Measurements from ENCODE around the gene TFF2.
A peak's percentile ranks its signal among the peaks of the same experiment; 100 is the strongest.

Gene TFF2

DNA sequence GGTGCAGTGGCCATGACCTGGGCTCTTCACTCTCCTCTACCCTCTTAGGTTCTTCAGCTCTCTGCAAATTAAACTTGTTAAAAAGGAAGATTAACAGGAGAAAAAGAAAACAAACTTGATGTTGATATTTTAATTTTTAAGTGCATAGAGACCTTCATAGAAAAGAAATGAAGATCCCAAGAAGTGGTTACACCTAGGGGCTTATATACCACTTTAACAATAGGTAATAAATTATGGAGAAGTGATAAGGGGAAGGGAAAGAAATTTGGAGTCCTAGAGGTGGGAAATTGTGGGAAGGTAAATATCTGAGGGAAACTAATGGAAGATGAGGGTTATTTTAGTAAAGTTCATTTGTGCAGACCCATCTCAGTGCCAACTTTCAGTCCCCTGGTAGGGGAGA, 19.1 kb downstream of the TFF2 start:
- Mint-ChIP-seq H3K4me1 (no peaks in the 10 kb centered on the region), H3K9me3 (peaks cover 14% of the 10 kb centered on the region), H3K27me3 (no peaks in the 10 kb centered on the region), H3K4me3 (no peak overlapping the region), H3K36me3 (peaks cover 7% of the 10 kb centered on the region), H3K27ac (no peak overlapping the region)

- H3K27ac Mint-ChIP-seq: no peak overlapping the region
- peaks cover 7% of the 10 kb centered on the region for H3K36me3 Mint-ChIP-seq
- H3K9me3 Mint-ChIP-seq: peaks cover 14% of the 10 kb centered on the region
- H3K4me3 Mint-ChIP-seq: no peak overlapping the region
- no peaks in the 10 kb centered on the region for H3K4me1 Mint-ChIP-seq
- H3K27me3 Mint-ChIP-seq: no peaks in the 10 kb centered on the region
Observed at GRCh38 chr21:42330380-42331371, 20.1 kb downstream of the TFF2 start.

DNA sequence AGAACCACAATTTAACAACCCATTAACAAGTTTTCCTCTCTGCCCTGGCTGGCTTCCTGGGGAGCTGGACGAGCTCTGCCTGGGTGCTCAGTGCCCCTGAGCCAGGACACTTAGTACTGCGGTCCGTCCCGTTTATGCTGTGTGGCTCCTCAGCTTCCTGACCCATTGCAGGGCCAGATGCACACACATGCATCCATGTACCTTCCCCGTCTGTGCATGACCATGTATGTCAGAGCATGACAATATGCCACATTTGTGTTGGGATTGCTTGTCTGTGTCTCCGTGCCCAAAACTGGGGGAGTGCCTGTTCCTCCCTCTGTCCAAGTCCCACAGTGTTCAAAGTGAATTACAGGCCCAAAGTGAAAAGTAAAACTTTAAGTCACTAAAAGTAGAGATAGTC, 25.9 kb downstream of the TFF2 start:
- Mint-ChIP-seq H3K4me1 (no peaks in the 10 kb centered on the region), H3K36me3 (no peaks in the 10 kb centered on the region), H3K4me3 (no peak overlapping the region), H3K9me3 (no peaks in the 10 kb centered on the region), H3K27ac (no peak overlapping the region), H3K27me3 (peaks cover 4% of the 10 kb centered on the region)

GRCh38 chr21:42321845-42322244, 28.9 kb downstream of the TFF2 start:
- H3K4me3 Mint-ChIP-seq: no peak overlapping the region
- no peak overlapping the region for H3K27ac Mint-ChIP-seq
- peaks cover 3% of the 10 kb centered on the region for H3K4me1 Mint-ChIP-seq
- peaks cover 4% of the 10 kb centered on the region for H3K27me3 Mint-ChIP-seq
- H3K36me3 Mint-ChIP-seq: no peaks in the 10 kb centered on the region
- H3K9me3 Mint-ChIP-seq: no peaks in the 10 kb centered on the region

- Mint-ChIP-seq H3K4me3 (no peak overlapping the region), H3K27me3 (peaks cover 4% of the 10 kb centered on the region), H3K36me3 (no peaks in the 10 kb centered on the region), H3K27ac (no peak overlapping the region), H3K9me3 (no peaks in the 10 kb centered on the region), H3K4me1 (peaks cover 3% of the 10 kb centered on the region)
Observed at GRCh38 chr21:42321231-42321630, 29.6 kb downstream of the TFF2 start.

GRCh38 chr21:42320791-42321190, 30.0 kb downstream of the TFF2 start:
- Mint-ChIP-seq H3K27ac (no peak overlapping the region), H3K36me3 (no peaks in the 10 kb centered on the region), H3K27me3 (peaks cover 4% of the 10 kb centered on the region), H3K9me3 (no peaks in the 10 kb centered on the region), H3K4me1 (peaks cover 3% of the 10 kb centered on the region), H3K4me3 (no peak overlapping the region)

DNA sequence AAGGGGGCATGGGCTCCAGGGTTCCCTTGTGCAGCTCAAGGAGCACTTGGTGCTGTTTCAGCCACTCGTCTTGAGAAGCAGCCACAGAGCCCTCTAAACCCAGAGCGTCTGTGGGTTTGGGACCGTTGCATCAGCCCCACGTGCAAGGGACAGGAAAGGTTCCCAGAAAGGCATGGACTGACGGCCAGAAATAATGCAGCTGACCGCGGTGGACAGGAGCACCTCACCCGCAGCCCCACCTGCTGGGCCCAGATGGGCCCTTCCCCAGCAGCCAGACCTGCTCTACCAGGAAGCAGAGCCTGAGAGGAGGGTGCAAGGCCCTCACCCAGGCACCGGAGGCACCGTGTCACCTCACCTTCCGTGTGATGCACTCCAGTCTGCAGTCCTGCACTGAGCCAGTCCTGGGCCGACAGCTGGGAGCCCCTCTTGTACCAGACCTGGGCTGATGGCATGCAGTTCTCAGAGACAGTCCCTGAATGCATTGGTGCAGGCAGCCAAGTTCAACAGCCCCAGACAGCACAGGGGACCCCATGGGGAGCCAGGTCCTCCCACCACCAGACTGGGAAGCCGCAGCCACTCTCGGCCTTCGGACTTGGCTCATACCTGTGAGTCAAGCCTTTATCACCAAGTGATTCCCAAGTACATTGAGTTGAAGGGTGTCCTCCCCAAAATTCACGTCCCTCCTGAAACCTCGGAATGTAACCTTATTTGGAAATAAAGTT, 30.8 kb downstream of the TFF2 start:
- H3K27me3 Mint-ChIP-seq: peaks cover 3% of the 10 kb centered on the region
- H3K9me3 Mint-ChIP-seq: no peaks in the 10 kb centered on the region
- H3K4me3 Mint-ChIP-seq: no peak overlapping the region
- peaks cover 3% of the 10 kb centered on the region for H3K4me1 Mint-ChIP-seq
- no peaks in the 10 kb centered on the region for H3K36me3 Mint-ChIP-seq
- H3K27ac Mint-ChIP-seq: no peak overlapping the region

GRCh38 chr21:42319376-42319775, 31.4 kb downstream of the TFF2 start:
- peaks cover 3% of the 10 kb centered on the region for H3K4me1 Mint-ChIP-seq

GRCh38 chr21:42317826-42318746, 32.7 kb downstream of the TFF2 start:
- H3K9me3 Mint-ChIP-seq: no peaks in the 10 kb centered on the region
- peaks cover 3% of the 10 kb centered on the region for H3K4me1 Mint-ChIP-seq
- H3K27ac Mint-ChIP-seq: no peak overlapping the region

More at GRCh38 chr21:42319376-42319775, 31.4 kb downstream of the TFF2 start:
- Mint-ChIP-seq H3K27me3 (peaks cover 3% of the 10 kb centered on the region), H3K4me3 (no peak overlapping the region), H3K36me3 (no peaks in the 10 kb centered on the region), H3K9me3 (no peaks in the 10 kb centered on the region), H3K27ac (no peak overlapping the region)

DNA sequence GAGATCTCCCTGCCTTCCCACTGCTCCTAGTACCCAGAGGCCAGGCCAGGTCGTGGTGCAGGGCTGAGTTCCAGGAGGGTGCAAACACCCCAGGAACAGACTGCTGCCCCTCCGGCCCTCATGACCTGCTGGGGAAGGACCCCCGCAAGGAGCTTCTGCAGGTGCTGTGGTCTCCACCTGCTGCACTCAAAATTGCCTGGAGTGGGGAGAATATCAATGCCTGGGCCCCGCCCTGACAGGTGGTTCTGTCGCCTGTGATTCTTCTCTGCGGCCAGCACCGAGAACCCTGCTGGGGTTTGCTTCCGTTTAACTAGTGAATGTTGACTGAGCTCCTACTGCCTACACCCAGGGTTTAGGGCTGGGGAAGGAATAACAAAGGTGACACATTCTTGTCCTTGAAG, 33.5 kb downstream of the TFF2 start:
- no peak overlapping the region for H3K4me3 Mint-ChIP-seq

More at GRCh38 chr21:42317826-42318746, 32.7 kb downstream of the TFF2 start:
- H3K27me3 Mint-ChIP-seq: no peaks in the 10 kb centered on the region
- no peak overlapping the region for H3K4me3 Mint-ChIP-seq
- no peaks in the 10 kb centered on the region for H3K36me3 Mint-ChIP-seq

GRCh38 chr21:42316891-42317290, 33.9 kb downstream of the TFF2 start:
- H3K36me3 Mint-ChIP-seq: no peaks in the 10 kb centered on the region
- peak overlapping the region; percentile 72 for H3K27ac Mint-ChIP-seq

More for the DNA sequence above, 33.5 kb downstream of the TFF2 start:
- no peaks in the 10 kb centered on the region for H3K27me3 Mint-ChIP-seq
- H3K4me1 Mint-ChIP-seq: peaks cover 3% of the 10 kb centered on the region
- H3K9me3 Mint-ChIP-seq: no peaks in the 10 kb centered on the region
- H3K27ac Mint-ChIP-seq: no peak overlapping the region
- no peaks in the 10 kb centered on the region for H3K36me3 Mint-ChIP-seq

GRCh38 chr21:42315296-42315891, 35.4 kb downstream of the TFF2 start, which contains the start of gene TFF3:
Gene TFF3, minus strand, starts transcription at chr21:42315409. Its CDS starts 35 bp downstream, at chr21:42315374.
- Mint-ChIP-seq H3K27ac (peak within 1 kb of the TSS; percentile 13), H3K27me3 (no peaks in the 10 kb centered on the region)

More at GRCh38 chr21:42316891-42317290, 33.9 kb downstream of the TFF2 start:
- H3K4me3 Mint-ChIP-seq: no peak overlapping the region
- no peaks in the 10 kb centered on the region for H3K27me3 Mint-ChIP-seq
- H3K9me3 Mint-ChIP-seq: no peaks in the 10 kb centered on the region
- H3K4me1 Mint-ChIP-seq: peaks cover 3% of the 10 kb centered on the region

GRCh38 chr21:42314616-42315295, 36.0 kb downstream of the TFF2 start:
- H3K27ac Mint-ChIP-seq: no peak overlapping the region
- no peaks in the 10 kb centered on the region for H3K9me3 Mint-ChIP-seq
- H3K27me3 Mint-ChIP-seq: no peaks in the 10 kb centered on the region
- no peaks in the 10 kb centered on the region for H3K36me3 Mint-ChIP-seq
- no peak overlapping the region for H3K4me3 Mint-ChIP-seq
- H3K4me1 Mint-ChIP-seq: peaks cover 4% of the 10 kb centered on the region

More at GRCh38 chr21:42315296-42315891, 35.4 kb downstream of the TFF2 start, which contains the start of gene TFF3:
- Mint-ChIP-seq H3K4me1 (peaks cover 3% of the 10 kb centered on the region), H3K4me3 (no peak within 1 kb of the TSS), H3K9me3 (no peaks in the 10 kb centered on the region), H3K36me3 (no peaks in the 10 kb centered on the region)

GRCh38 chr21:42313501-42313969, 37.3 kb downstream of the TFF2 start:
- Mint-ChIP-seq H3K27me3 (no peaks in the 10 kb centered on the region), H3K4me1 (peaks cover 6% of the 10 kb centered on the region), H3K36me3 (no peaks in the 10 kb centered on the region), H3K4me3 (no peak overlapping the region), H3K9me3 (no peaks in the 10 kb centered on the region), H3K27ac (no peak overlapping the region)
